Activated naive CD4-positive, alpha-beta T cell treated with anti-CD3 and anti-CD28 coated beads, Interleukin-2, amount 10 ng/mL, durations not matched to agents 7 days and 5 days (primary cell): ENCODE measurements around the gene SRR.
"Not testable (repeated sequence)": the region's sequence is repeated elsewhere in the genome, so short reads cannot be mapped to it uniquely, and the experiment has no call there.

ENCODE experiments used
- CTCF ChIA-PET: fragments of 350-600 bp; sonication (Branson Sonifier 250); formaldehyde crosslinking; loops from one replicate; lab custom pipeline; 2021; ENCODE audit warnings: antibody characterized with exemption; lab: Charles Lee
- DNase-seq: peaks from one replicate; pipeline ENCODE4 v3.0.0-alpha.2; 2020
- H3K27ac Mint-ChIP-seq: one replicate; pipeline ENCODE4 v1.8.0; 2021; ENCODE audit warnings: mild to moderate bottlenecking, moderate library complexity, mixed read lengths
- H3K27me3 Mint-ChIP-seq: one replicate; pipeline ENCODE4 v1.8.0; 2021; ENCODE audit warnings: mild to moderate bottlenecking, mixed read lengths
- H3K36me3 Mint-ChIP-seq: one replicate; pipeline ENCODE4 v1.8.0; 2021; ENCODE audit warnings: mixed read lengths
- H3K4me1 Mint-ChIP-seq: one replicate; pipeline ENCODE4 v1.8.0; 2021; ENCODE audit warnings: mixed read lengths
- H3K4me3 Mint-ChIP-seq: one replicate; pipeline ENCODE4 v1.8.0; 2021; ENCODE audit warnings: mild to moderate bottlenecking, moderate library complexity, mixed read lengths
- H3K9me3 Mint-ChIP-seq: one replicate; pipeline ENCODE4 v1.8.0; 2021; ENCODE audit warnings: mixed read lengths

SRR gene

GRCh38 chr17:2303204-2304188, at the start of gene SRR, which contains the start of gene SMG6:
Gene SRR, plus strand, starts transcription at chr17:2303950. Its CDS starts 11,611 bp downstream, at chr17:2315561.
Gene SMG6, minus strand, starts transcription at chr17:2303785. Its CDS starts 65 bp downstream, at chr17:2303720.
- CTCF ChIA-PET, result interaction anchor here (1.2 to 1.7 kb wide), 3 partner anchors 19 to 249 kb away, joined by 3 to 5 read pairs (median 3); partner anchors contain the start of gene HIC1
- peaks cover 56% of the 10 kb centered on the region for H3K4me1 Mint-ChIP-seq
- H3K27ac Mint-ChIP-seq, result peak within 1 kb of the TSS; percentile 91

GRCh38 chr17:2258830-2259229, 44.9 kb upstream of the SRR start:
- Mint-ChIP-seq H3K36me3 (peaks cover 64% of the 10 kb centered on the region), H3K4me3 (peak overlapping the region; percentile 70), H3K4me1 (peaks cover 86% of the 10 kb centered on the region), H3K27ac (peak overlapping the region; percentile 95)
- H3K27me3 Mint-ChIP-seq, H3K9me3 Mint-ChIP-seq: not testable (repeated sequence)
- CTCF ChIA-PET, result interaction anchor here (1.4 to 11.4 kb wide), 2 partner anchors 9 to 12 kb away, joined by 5 to 71 read pairs; no protein-coding TSS in a partner anchor
- DNase-seq, result peak; percentile 48

More at GRCh38 chr17:2303204-2304188, at the start of gene SRR, which contains the start of gene SMG6:
- Mint-ChIP-seq H3K4me3 (peak within 1 kb of the TSS; percentile 95), H3K27me3 (no peaks in the 10 kb centered on the region), H3K36me3 (peaks cover 38% of the 10 kb centered on the region), H3K9me3 (no peaks in the 10 kb centered on the region)
- peak; percentile 95 for DNase-seq

- DNase-seq, result peak; percentile 88
- Mint-ChIP-seq H3K4me1 (peaks cover 86% of the 10 kb centered on the region), H3K36me3 (peaks cover 63% of the 10 kb centered on the region), H3K27ac (peak overlapping the region; percentile 95), H3K9me3 (no peaks in the 10 kb centered on the region), H3K4me3 (peak overlapping the region; percentile 70), H3K27me3 (no peaks in the 10 kb centered on the region)
- CTCF ChIA-PET, result interaction anchor here (1.1 to 11.4 kb wide), 6 partner anchors 8 to 25 kb away, joined by 3 to 71 read pairs (median 4); no protein-coding TSS in a partner anchor
These were observed 43.8 kb upstream of the SRR start for GRCh38 chr17:2259769-2260536.

GRCh38 chr17:2262135-2262587, 41.6 kb upstream of the SRR start:
- DNase-seq, result no peak
- peaks cover 58% of the 10 kb centered on the region for H3K36me3 Mint-ChIP-seq
- H3K4me1 Mint-ChIP-seq, result peaks cover 96% of the 10 kb centered on the region
- H3K27ac Mint-ChIP-seq, result peak overlapping the region; percentile 95
- peak overlapping the region; percentile 43 for H3K4me3 Mint-ChIP-seq
- no peaks in the 10 kb centered on the region for H3K9me3 Mint-ChIP-seq
- H3K27me3 Mint-ChIP-seq, result no peaks in the 10 kb centered on the region
- CTCF ChIA-PET, result interaction anchor here (0.6 to 11.4 kb wide), 3 partner anchors 10 to 206 kb away, joined by 3 to 71 read pairs (median 12); partner anchors contain the start of gene HIC1

- DNase-seq, result no peak
- CTCF ChIA-PET, result interaction anchor here (0.8 to 11.4 kb wide), 5 partner anchors 9 to 207 kb away, joined by 3 to 71 read pairs (median 8); partner anchors contain the start of gene HIC1
- Mint-ChIP-seq H3K27me3 (no peaks in the 10 kb centered on the region), H3K27ac (peak overlapping the region; percentile 99), H3K4me3 (peak overlapping the region; percentile 80), H3K36me3 (peaks cover 53% of the 10 kb centered on the region), H3K4me1 (peaks cover 94% of the 10 kb centered on the region), H3K9me3 (no peaks in the 10 kb centered on the region)
These were observed 40.3 kb upstream of the SRR start for GRCh38 chr17:2263183-2264066.

GRCh38 chr17:2264067-2264860, 39.5 kb upstream of the SRR start:
- no peaks in the 10 kb centered on the region for H3K9me3 Mint-ChIP-seq
- CTCF ChIA-PET, result interaction anchor here (0.7 to 11.4 kb wide), 8 partner anchors 10 to 210 kb away, joined by 3 to 71 read pairs (median 6); partner anchors contain the start of gene HIC1
- H3K27me3 Mint-ChIP-seq, result no peaks in the 10 kb centered on the region
- H3K36me3 Mint-ChIP-seq, result peaks cover 47% of the 10 kb centered on the region
- peak overlapping the region; percentile 99 for H3K27ac Mint-ChIP-seq
- H3K4me1 Mint-ChIP-seq, result peaks cover 88% of the 10 kb centered on the region
- peak overlapping the region; percentile 80 for H3K4me3 Mint-ChIP-seq
- DNase-seq, result no peak

- Mint-ChIP-seq H3K4me3 (peak overlapping the region; percentile 80), H3K27ac (peak overlapping the region; percentile 99), H3K4me1 (peaks cover 88% of the 10 kb centered on the region), H3K36me3 (peaks cover 49% of the 10 kb centered on the region)
- H3K9me3 Mint-ChIP-seq, DNase-seq, H3K27me3 Mint-ChIP-seq: not testable (repeated sequence)
- CTCF ChIA-PET, result interaction anchor here (0.7 to 11.4 kb wide), 6 partner anchors 11 to 210 kb away, joined by 3 to 71 read pairs (median 7); partner anchors contain the start of gene HIC1
These were observed 38.6 kb upstream of the SRR start for GRCh38 chr17:2265166-2265565.

- peak overlapping the region; percentile 80 for H3K4me3 Mint-ChIP-seq
- H3K27me3 Mint-ChIP-seq, result no peaks in the 10 kb centered on the region
- peak; percentile 93 for DNase-seq
- peaks cover 52% of the 10 kb centered on the region for H3K36me3 Mint-ChIP-seq
- CTCF ChIA-PET, result interaction anchor here (1.1 to 11.4 kb wide), 6 partner anchors 10 to 211 kb away, joined by 3 to 71 read pairs (median 7); partner anchors contain the start of gene HIC1
- H3K4me1 Mint-ChIP-seq, result peaks cover 89% of the 10 kb centered on the region
- no peaks in the 10 kb centered on the region for H3K9me3 Mint-ChIP-seq
- peak overlapping the region; percentile 99 for H3K27ac Mint-ChIP-seq
These were observed 37.5 kb upstream of the SRR start for GRCh38 chr17:2266045-2266864.

- Mint-ChIP-seq H3K27ac (peak overlapping the region; percentile 99), H3K4me1 (peaks cover 88% of the 10 kb centered on the region), H3K9me3 (no peaks in the 10 kb centered on the region), H3K4me3 (peak overlapping the region; percentile 80), H3K36me3 (peaks cover 49% of the 10 kb centered on the region), H3K27me3 (no peaks in the 10 kb centered on the region)
- CTCF ChIA-PET, result interaction anchor here (1.1 to 11.4 kb wide), 6 partner anchors 9 to 212 kb away, joined by 3 to 71 read pairs (median 6); partner anchors contain the start of gene HIC1
- DNase-seq, result no peak
These were observed 36.9 kb upstream of the SRR start for GRCh38 chr17:2266865-2267228.

- DNase-seq, result no peak
- Mint-ChIP-seq H3K36me3 (peaks cover 49% of the 10 kb centered on the region), H3K4me1 (peaks cover 88% of the 10 kb centered on the region), H3K27ac (peak overlapping the region; percentile 99), H3K9me3 (no peaks in the 10 kb centered on the region), H3K4me3 (peak overlapping the region; percentile 80), H3K27me3 (no peaks in the 10 kb centered on the region)
- CTCF ChIA-PET, result interaction anchor here (1.1 to 11.4 kb wide), 8 partner anchors 8 to 212 kb away, joined by 3 to 71 read pairs (median 4); partner anchors contain the start of gene HIC1
These were observed 36.4 kb upstream of the SRR start for GRCh38 chr17:2267354-2267753.

GRCh38 chr17:2271985-2272702, 31.6 kb upstream of the SRR start:
- no peak for DNase-seq
- H3K27me3 Mint-ChIP-seq, result no peaks in the 10 kb centered on the region
- H3K4me1 Mint-ChIP-seq, result peaks cover 82% of the 10 kb centered on the region
- H3K4me3 Mint-ChIP-seq, result no peak overlapping the region
- no peaks in the 10 kb centered on the region for H3K9me3 Mint-ChIP-seq
- CTCF ChIA-PET, result interaction anchor here (0.8 to 2.1 kb wide), 3 partner anchors 10 to 81 kb away, joined by 3 to 7 read pairs (median 4); no protein-coding TSS in a partner anchor
- peaks cover 62% of the 10 kb centered on the region for H3K36me3 Mint-ChIP-seq
- H3K27ac Mint-ChIP-seq, result no peak overlapping the region
